Measurements from ENCODE around the gene SMAD3. TPM values are rescaled to one million over a fixed set of nuclear protein-coding genes. Genes with fewer than 3 reads are reported as not detected.

SMAD3 gene
- polyA plus RNA-seq, 1 donor from 2014 or later = 1.0 TPM

GRCh38 chr15:67192185-67192820 is 126.9 kb downstream of the SMAD3 start:
- no peak overlapping the region for H3K9ac ChIP-seq (ENCODE audit: low read length)
- H3K27me3 ChIP-seq (ENCODE audit: insufficient read depth, low read depth, low read length) = no peaks in the 10 kb centered on the region
- H3K27ac ChIP-seq (ENCODE audit: low read length) = no peak overlapping the region
- H3K36me3 ChIP-seq (ENCODE audit: insufficient read depth, low read length) = no peaks in the 10 kb centered on the region
- H3K9me3 ChIP-seq (ENCODE audit: low read length) = no peaks in the 10 kb centered on the region
- no peak overlapping the region for H3K4me2 ChIP-seq (ENCODE audit: low read length)
- no peaks in the 10 kb centered on the region for H4K20me1 ChIP-seq (ENCODE audit: insufficient read depth)
- H3K4me3 ChIP-seq (ENCODE audit: low read length) = no peak overlapping the region
- no peaks in the 10 kb centered on the region for H3K79me2 ChIP-seq (replicated peaks; ENCODE audit: insufficient read depth, low read length)
- no peak for TF ChIP-seq MXI1 (conservative IDR thresholded peaks at IDR 0.05; ENCODE audit: poor library complexity, severe bottlenecking)
- no peak for TF ChIP-seq RAD21 (conservative IDR thresholded peaks at IDR 0.05)
- no peak for TF ChIP-seq CTCF (IDR thresholded peaks at IDR 0.05; ENCODE audit: poor library complexity, severe bottlenecking)
- TF ChIP-seq TAF1 (IDR thresholded peaks at IDR 0.05; ENCODE audit: low read depth) = no peak
- no peak for TF ChIP-seq POLR2AphosphoS5 (IDR thresholded peaks at IDR 0.05)
- no peak for TF ChIP-seq SMC3 (conservative IDR thresholded peaks at IDR 0.05; ENCODE audit: poor library complexity)
- no peak for TF ChIP-seq EP300 (conservative IDR thresholded peaks at IDR 0.05; ENCODE audit: poor library complexity, severe bottlenecking)
- no peak for TF ChIP-seq REST (IDR thresholded peaks at IDR 0.05; ENCODE audit: borderline replicate concordance)
- no peak for TF ChIP-seq EZH2 (IDR thresholded peaks at IDR 0.05; ENCODE audit: borderline replicate concordance, insufficient read depth, low read length, poor library complexity, severe bottlenecking)
- H2AFZ ChIP-seq (ENCODE audit: low read depth, low read length) = no peak overlapping the region
- no peaks in the 10 kb centered on the region for H3F3A ChIP-seq (ENCODE audit: insufficient read depth, low read length, poor library complexity, severe bottlenecking)
- H3K9me2 ChIP-seq (ENCODE audit: insufficient read depth, low read length) = no peaks in the 10 kb centered on the region

- no peak overlapping the region for H3K4me2 ChIP-seq (ENCODE audit: low read length)
- TF ChIP-seq MXI1 (conservative IDR thresholded peaks at IDR 0.05; ENCODE audit: poor library complexity, severe bottlenecking) = no peak
- TF ChIP-seq EP300 (conservative IDR thresholded peaks at IDR 0.05; ENCODE audit: poor library complexity, severe bottlenecking) = no peak
- no peak for TF ChIP-seq CTCF (IDR thresholded peaks at IDR 0.05; ENCODE audit: poor library complexity, severe bottlenecking)
- no peak for TF ChIP-seq RAD21 (conservative IDR thresholded peaks at IDR 0.05)
Measured at GRCh38 chr15:67193223-67193990, 128.0 kb downstream of the SMAD3 start.

More at GRCh38 chr15:67193223-67193990, 128.0 kb downstream of the SMAD3 start:
- Histone ChIP-seq H3K9me3 (ENCODE audit: low read length) (no peaks in the 10 kb centered on the region), H3K36me3 (ENCODE audit: insufficient read depth, low read length) (no peaks in the 10 kb centered on the region), H3K27ac (ENCODE audit: low read length) (no peak overlapping the region), H2AFZ (ENCODE audit: low read depth, low read length) (no peak overlapping the region), H3K27me3 (ENCODE audit: insufficient read depth, low read depth, low read length) (no peaks in the 10 kb centered on the region), H3K4me3 (ENCODE audit: low read length) (no peak overlapping the region), H4K20me1 (ENCODE audit: insufficient read depth) (no peaks in the 10 kb centered on the region), H3K9me2 (ENCODE audit: insufficient read depth, low read length) (no peaks in the 10 kb centered on the region), H3F3A (ENCODE audit: insufficient read depth, low read length, poor library complexity, severe bottlenecking) (no peaks in the 10 kb centered on the region), H3K79me2 (replicated peaks; ENCODE audit: insufficient read depth, low read length) (no peaks in the 10 kb centered on the region), H3K9ac (ENCODE audit: low read length) (no peak overlapping the region)

Data from neural cell (in vitro differentiated cells).